Endothelial cell of umbilical vein (primary cell): ENCODE measurements around the gene CD83.

ENCODE experiments used
- EZH2 ChIP-seq: IDR thresholded peaks from 2 replicates; pipeline ENCODE4 v1.6.1; 2012; ENCODE audit warnings: borderline replicate concordance, low read depth, mild to moderate bottlenecking, moderate library complexity, low read length, inconsistent platforms; ENCODE audit not compliant: severe bottlenecking
- MAX ChIP-seq: IDR thresholded peaks from 2 replicates; pipeline ENCODE4 v1.6.1; 2011; ENCODE audit not compliant: insufficient read depth, insufficient read length
- TF ChIP-seq, protein P1 (sequence below), 2 donors: IDR thresholded peaks; 1 replicate in 1 of 2; 2 replicates in 1 of 2; pipeline ENCODE4 v1.5.1; 2011; ENCODE audit warnings: low read length in 2 of 2, mild to moderate bottlenecking in 2 of 2, moderate library complexity in 2 of 2, control low read depth in 1 of 2, inconsistent platforms in 1 of 2, low read depth in 1 of 2; ENCODE audit not compliant: insufficient read depth in 1 of 2; ENCODE audit errors: extremely low read depth in 1 of 2

GRCh38 chr6:14079433-14079832, 38.1 kb upstream of the CD83 start:
- TF ChIP-seq EZH2 = no peak
- TF ChIP-seq, protein P1, sequence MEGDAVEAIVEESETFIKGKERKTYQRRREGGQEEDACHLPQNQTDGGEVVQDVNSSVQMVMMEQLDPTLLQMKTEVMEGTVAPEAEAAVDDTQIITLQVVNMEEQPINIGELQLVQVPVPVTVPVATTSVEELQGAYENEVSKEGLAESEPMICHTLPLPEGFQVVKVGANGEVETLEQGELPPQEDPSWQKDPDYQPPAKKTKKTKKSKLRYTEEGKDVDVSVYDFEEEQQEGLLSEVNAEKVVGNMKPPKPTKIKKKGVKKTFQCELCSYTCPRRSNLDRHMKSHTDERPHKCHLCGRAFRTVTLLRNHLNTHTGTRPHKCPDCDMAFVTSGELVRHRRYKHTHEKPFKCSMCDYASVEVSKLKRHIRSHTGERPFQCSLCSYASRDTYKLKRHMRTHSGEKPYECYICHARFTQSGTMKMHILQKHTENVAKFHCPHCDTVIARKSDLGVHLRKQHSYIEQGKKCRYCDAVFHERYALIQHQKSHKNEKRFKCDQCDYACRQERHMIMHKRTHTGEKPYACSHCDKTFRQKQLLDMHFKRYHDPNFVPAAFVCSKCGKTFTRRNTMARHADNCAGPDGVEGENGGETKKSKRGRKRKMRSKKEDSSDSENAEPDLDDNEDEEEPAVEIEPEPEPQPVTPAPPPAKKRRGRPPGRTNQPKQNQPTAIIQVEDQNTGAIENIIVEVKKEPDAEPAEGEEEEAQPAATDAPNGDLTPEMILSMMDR (IDR thresholded peaks at IDR 0.05; ENCODE audit: extremely low read depth in 1 of 2, insufficient read depth in 1 of 2, low read depth in 1 of 2, low read length in 2 of 2) = no peak
- TF ChIP-seq MAX = no peak
